NOMO-1 treated with dmso at 0.1 percent for 144 hours (cell line): ENCODE results near the gene BNC2.
"Not testable (repeated sequence)": the region's sequence is repeated elsewhere in the genome, so short reads cannot be mapped to it uniquely, and the experiment has no call there.

Experiments
- DNase-seq: peaks from one replicate; lab custom pipeline; 2025; ENCODE audit not compliant: unreplicated experiment; lab: John Stamatoyannopoulos, UW

BNC2 gene

GRCh38 chr9:16555802-16556201 is 314.7 kb downstream of the BNC2 start:
- DNase-seq = no peak

- DNase-seq = no peak
These were observed 316.5 kb downstream of the BNC2 start for GRCh38 chr9:16553869-16554540.

- no peak for DNase-seq
These were observed 318.2 kb downstream of the BNC2 start for GRCh38 chr9:16552252-16552651.

- DNase-seq = no peak
These were observed 318.8 kb downstream of the BNC2 start for GRCh38 chr9:16551692-16552091.

GRCh38 chr9:16545639-16546038 is 324.8 kb downstream of the BNC2 start:
- DNase-seq = no peak

GRCh38 chr9:16544842-16545241 is 325.6 kb downstream of the BNC2 start:
- no peak for DNase-seq

GRCh38 chr9:16543686-16544085 is 326.8 kb downstream of the BNC2 start:
- DNase-seq = no peak

- DNase-seq = no peak
These were observed 327.2 kb downstream of the BNC2 start for GRCh38 chr9:16543225-16543624.

GRCh38 chr9:16542290-16542689 is 328.2 kb downstream of the BNC2 start:
- no peak for DNase-seq

GRCh38 chr9:16540743-16541613 is 329.5 kb downstream of the BNC2 start:
- DNase-seq = no peak

GRCh38 chr9:16539626-16540025 is 330.8 kb downstream of the BNC2 start:
- DNase-seq = not testable (repeated sequence)

GRCh38 chr9:16535555-16535954 is 334.9 kb downstream of the BNC2 start:
- no peak for DNase-seq

- no peak for DNase-seq
These were observed 337.6 kb downstream of the BNC2 start for GRCh38 chr9:16532681-16533450.

GRCh38 chr9:16532272-16532671 is 338.2 kb downstream of the BNC2 start:
- DNase-seq = no peak

GRCh38 chr9:16530669-16531642 is 339.5 kb downstream of the BNC2 start:
- no peak for DNase-seq

GRCh38 chr9:16527573-16527972 is 342.9 kb downstream of the BNC2 start:
- no peak for DNase-seq

GRCh38 chr9:16526380-16526779 is 344.1 kb downstream of the BNC2 start:
- no peak for DNase-seq

- no peak for DNase-seq
These were observed 345.6 kb downstream of the BNC2 start for GRCh38 chr9:16524823-16525222.

- no peak for DNase-seq
These were observed 346.4 kb downstream of the BNC2 start for GRCh38 chr9:16524078-16524477.

- no peak for DNase-seq
These were observed 348.5 kb downstream of the BNC2 start for GRCh38 chr9:16521868-16522411.
